HepG2 (cell line): ENCODE measurements around the gene MXRA7. TPM values are rescaled to one million over a fixed set of nuclear protein-coding genes. Genes with fewer than 3 reads are reported as not detected.

Experiments used
- DNMT3B ChIP-seq: conservative IDR thresholded peaks from 2 replicates; pipeline ENCODE4 v1.6.1; 2016; ENCODE audit warnings: missing biosample characterization, control low read depth
- ERF ChIP-seq: IDR thresholded peaks from 2 replicates; pipeline ENCODE4 v1.6.1; 2018; ENCODE audit warnings: missing biosample characterization, missing genetic modification reagents
- KDM1A ChIP-seq: IDR thresholded peaks from 2 replicates; pipeline ENCODE4 v1.6.1; 2016; ENCODE audit warnings: missing compliant biosample characterization
- NFRKB ChIP-seq: fragments of 450-650 bp; IDR thresholded peaks from 2 replicates; pipeline ENCODE4 v1.6.1; 2017
- SALL1 ChIP-seq: sonication (generic); formaldehyde crosslinking; IDR thresholded peaks from 2 replicates; pipeline ENCODE4 v1.8.0; 2022; ENCODE audit warnings: mild to moderate bottlenecking, missing genetic modification reagents
- SYNCRIP ChIP-seq: fragments of 200-400 bp; formaldehyde crosslinking; IDR thresholded peaks from 2 replicates; pipeline ENCODE4 v1.6.1; 2018; ENCODE audit warnings: mild to moderate bottlenecking, low read depth, low read length; ENCODE audit not compliant: insufficient read depth
- YEATS2 ChIP-seq: sonication (generic); formaldehyde crosslinking; IDR thresholded peaks from 2 replicates; pipeline ENCODE4 v1.4.0; 2020; ENCODE audit warnings: missing genetic modification reagents, borderline replicate concordance
- ZFP91 ChIP-seq: sonication (generic); formaldehyde crosslinking; IDR thresholded peaks from 2 replicates; pipeline ENCODE4 v1.9.0; 2022; ENCODE audit warnings: missing genetic modification reagents, mild to moderate bottlenecking, borderline replicate concordance
- ZNF383 ChIP-seq: sonication (generic); formaldehyde crosslinking; IDR thresholded peaks from 2 replicates; pipeline ENCODE4 v1.4.0; 2020; ENCODE audit warnings: missing genetic modification reagents, mild to moderate bottlenecking, borderline replicate concordance
- ZNF563 ChIP-seq: sonication (generic); formaldehyde crosslinking; IDR thresholded peaks from 2 replicates; pipeline ENCODE4 v1.8.0; 2022; ENCODE audit warnings: mild to moderate bottlenecking, moderate library complexity, missing genetic modification reagents
- ZNF577 ChIP-seq: sonication (generic); formaldehyde crosslinking; IDR thresholded peaks from 2 replicates; pipeline ENCODE4 v1.4.0; 2020; ENCODE audit warnings: mild to moderate bottlenecking, low read depth, missing genetic modification reagents, borderline replicate concordance
- polyA plus RNA-seq, 8 experiments: library from polyadenylated mRNA; depleted of rRNA in 3 of 8; stranded (reverse) in 7 of 8; unstranded in 1 of 8; fragments of >200 nt; fragmentation: Illumina TruSeq in 4 of 8; extraction: Trizol in 4 of 8; gene quantifications; 2 replicates each; pipeline versions ENCODE4 v1.2.1 to v1.2.3, GENCODE V29; 2011 to 2016; ENCODE audit warnings: low read depth in 4 of 8, missing spikeins in 1 of 8, mixed read lengths in 1 of 8; ENCODE audit not compliant: insufficient read depth in 1 of 8
- total RNA-seq, 5 experiments: library from RNA; depleted of rRNA; stranded (reverse); fragments of >200 nt; fragmentation: Illumina TruSeq; extraction: Trizol; gene quantifications; 2 replicates each; pipeline ENCODE4 v1.2.3, GENCODE V29; 2016; ENCODE audit warnings: low read depth in 1 of 5
- TF ChIP-seq, protein P1 (sequence below): sonication (generic); formaldehyde crosslinking; IDR thresholded peaks from 2 replicates; pipeline ENCODE4 v1.9.0; 2021; ENCODE audit warnings: missing genetic modification reagents, mild to moderate bottlenecking, borderline replicate concordance
- TF ChIP-seq, protein P2 (sequence below): sonication (generic); formaldehyde crosslinking; IDR thresholded peaks from 2 replicates; pipeline ENCODE4 v1.4.0; 2020; ENCODE audit warnings: missing genetic modification reagents, borderline replicate concordance
- TF ChIP-seq, protein P3 (sequence below): sonication (generic); formaldehyde crosslinking; IDR thresholded peaks from 2 replicates; pipeline ENCODE4 v1.8.0; 2022; ENCODE audit warnings: missing genetic modification reagents, mild to moderate bottlenecking, moderate library complexity, borderline replicate concordance
- TF ChIP-seq, protein P4 (sequence below): sonication (generic); formaldehyde crosslinking; IDR thresholded peaks from 2 replicates; pipeline ENCODE4 v1.5.0; 2020; ENCODE audit warnings: mild to moderate bottlenecking, missing genetic modification reagents, borderline replicate concordance
- TF ChIP-seq, protein P5 (sequence below): sonication (generic); formaldehyde crosslinking; IDR thresholded peaks from 2 replicates; pipeline ENCODE4 v1.4.0; 2020; ENCODE audit warnings: missing genetic modification reagents

Gene MXRA7
- total and polyA plus RNA-seq, 2 of the 13 experiments (the other 11 are each of a cell fraction or from before 2014, with no cell fraction given): 44.8 to 112 TPM

DNA sequence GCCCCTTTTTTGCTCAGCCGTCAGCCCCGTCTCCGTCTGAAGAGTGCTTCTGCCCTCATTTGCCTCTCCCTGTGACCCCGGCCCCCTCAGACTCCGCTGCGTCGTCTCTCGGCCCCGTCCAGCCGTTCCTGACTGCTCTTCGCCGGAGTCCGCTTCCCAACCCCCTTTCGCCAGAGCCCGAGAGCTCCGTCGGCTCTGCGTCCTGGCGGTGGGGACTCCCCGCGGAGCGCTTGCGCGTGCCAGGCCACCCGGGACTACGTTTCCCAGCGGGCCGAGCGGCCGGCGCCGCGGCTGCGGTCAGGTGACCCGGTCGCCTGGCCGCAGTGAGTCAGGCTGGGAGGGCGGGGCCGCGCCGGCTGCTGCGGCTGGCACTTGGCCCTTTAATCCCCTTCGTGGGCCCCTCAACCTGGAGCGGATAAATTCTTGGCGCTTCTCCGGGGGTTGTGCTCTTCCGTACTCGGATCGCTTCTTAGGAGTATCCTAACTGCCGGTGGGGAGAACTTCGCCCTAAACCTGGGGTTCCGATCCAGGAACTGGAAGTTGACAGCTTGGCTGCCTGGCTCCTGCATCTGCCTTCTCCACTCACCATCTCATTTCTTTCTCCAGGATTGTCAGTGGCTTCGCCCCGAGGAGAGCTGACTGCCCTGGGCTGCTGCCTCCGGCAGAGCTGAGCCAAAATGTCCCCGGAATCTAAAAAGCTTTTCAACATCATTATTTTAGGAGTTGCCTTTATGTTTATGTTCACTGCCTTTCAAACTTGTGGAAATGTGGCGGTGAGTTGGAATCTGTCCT is 27.1 kb upstream of the MXRA7 start, which contains the start of gene MFSD11 (continued):
- TF ChIP-seq YEATS2 (CRISPR knock-in tag) (peak; percentile 11; the same call in 1 of the 2 replicates), ZNF577 (CRISPR knock-in tag) (0 out of 2 replicates have a peak, but pooled peaks have one; percentile 31), ZFP91 (CRISPR knock-in tag) (peak; percentile 93), DNMT3B (no peak), KDM1A (CRISPR knock-in tag) (no peak), ERF (0 out of 2 replicates have a peak, but pooled peaks have one; percentile 26), SALL1 (peak; percentile 10; the same call in 1 of the 2 replicates), SYNCRIP (no peak), ZNF383 (CRISPR knock-in tag) (peak; percentile 98), NFRKB (no peak), ZNF563 (CRISPR knock-in tag) (no peak; the same call in 1 of the 2 replicates)
- TF ChIP-seq, protein P1, sequence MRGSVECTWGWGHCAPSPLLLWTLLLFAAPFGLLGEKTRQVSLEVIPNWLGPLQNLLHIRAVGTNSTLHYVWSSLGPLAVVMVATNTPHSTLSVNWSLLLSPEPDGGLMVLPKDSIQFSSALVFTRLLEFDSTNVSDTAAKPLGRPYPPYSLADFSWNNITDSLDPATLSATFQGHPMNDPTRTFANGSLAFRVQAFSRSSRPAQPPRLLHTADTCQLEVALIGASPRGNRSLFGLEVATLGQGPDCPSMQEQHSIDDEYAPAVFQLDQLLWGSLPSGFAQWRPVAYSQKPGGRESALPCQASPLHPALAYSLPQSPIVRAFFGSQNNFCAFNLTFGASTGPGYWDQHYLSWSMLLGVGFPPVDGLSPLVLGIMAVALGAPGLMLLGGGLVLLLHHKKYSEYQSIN (CRISPR knock-in tag): no peak
- TF ChIP-seq, protein P2, sequence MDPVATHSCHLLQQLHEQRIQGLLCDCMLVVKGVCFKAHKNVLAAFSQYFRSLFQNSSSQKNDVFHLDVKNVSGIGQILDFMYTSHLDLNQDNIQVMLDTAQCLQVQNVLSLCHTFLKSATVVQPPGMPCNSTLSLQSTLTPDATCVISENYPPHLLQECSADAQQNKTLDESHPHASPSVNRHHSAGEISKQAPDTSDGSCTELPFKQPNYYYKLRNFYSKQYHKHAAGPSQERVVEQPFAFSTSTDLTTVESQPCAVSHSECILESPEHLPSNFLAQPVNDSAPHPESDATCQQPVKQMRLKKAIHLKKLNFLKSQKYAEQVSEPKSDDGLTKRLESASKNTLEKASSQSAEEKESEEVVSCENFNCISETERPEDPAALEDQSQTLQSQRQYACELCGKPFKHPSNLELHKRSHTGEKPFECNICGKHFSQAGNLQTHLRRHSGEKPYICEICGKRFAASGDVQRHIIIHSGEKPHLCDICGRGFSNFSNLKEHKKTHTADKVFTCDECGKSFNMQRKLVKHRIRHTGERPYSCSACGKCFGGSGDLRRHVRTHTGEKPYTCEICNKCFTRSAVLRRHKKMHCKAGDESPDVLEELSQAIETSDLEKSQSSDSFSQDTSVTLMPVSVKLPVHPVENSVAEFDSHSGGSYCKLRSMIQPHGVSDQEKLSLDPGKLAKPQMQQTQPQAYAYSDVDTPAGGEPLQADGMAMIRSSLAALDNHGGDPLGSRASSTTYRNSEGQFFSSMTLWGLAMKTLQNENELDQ: no peak
- TF ChIP-seq, protein P3, sequence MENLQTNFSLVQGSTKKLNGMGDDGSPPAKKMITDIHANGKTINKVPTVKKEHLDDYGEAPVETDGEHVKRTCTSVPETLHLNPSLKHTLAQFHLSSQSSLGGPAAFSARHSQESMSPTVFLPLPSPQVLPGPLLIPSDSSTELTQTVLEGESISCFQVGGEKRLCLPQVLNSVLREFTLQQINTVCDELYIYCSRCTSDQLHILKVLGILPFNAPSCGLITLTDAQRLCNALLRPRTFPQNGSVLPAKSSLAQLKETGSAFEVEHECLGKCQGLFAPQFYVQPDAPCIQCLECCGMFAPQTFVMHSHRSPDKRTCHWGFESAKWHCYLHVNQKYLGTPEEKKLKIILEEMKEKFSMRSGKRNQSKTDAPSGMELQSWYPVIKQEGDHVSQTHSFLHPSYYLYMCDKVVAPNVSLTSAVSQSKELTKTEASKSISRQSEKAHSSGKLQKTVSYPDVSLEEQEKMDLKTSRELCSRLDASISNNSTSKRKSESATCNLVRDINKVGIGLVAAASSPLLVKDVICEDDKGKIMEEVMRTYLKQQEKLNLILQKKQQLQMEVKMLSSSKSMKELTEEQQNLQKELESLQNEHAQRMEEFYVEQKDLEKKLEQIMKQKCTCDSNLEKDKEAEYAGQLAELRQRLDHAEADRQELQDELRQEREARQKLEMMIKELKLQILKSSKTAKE (CRISPR knock-in tag): peak; percentile 62; the same call in 1 of the 2 replicates
- TF ChIP-seq, protein P4, sequence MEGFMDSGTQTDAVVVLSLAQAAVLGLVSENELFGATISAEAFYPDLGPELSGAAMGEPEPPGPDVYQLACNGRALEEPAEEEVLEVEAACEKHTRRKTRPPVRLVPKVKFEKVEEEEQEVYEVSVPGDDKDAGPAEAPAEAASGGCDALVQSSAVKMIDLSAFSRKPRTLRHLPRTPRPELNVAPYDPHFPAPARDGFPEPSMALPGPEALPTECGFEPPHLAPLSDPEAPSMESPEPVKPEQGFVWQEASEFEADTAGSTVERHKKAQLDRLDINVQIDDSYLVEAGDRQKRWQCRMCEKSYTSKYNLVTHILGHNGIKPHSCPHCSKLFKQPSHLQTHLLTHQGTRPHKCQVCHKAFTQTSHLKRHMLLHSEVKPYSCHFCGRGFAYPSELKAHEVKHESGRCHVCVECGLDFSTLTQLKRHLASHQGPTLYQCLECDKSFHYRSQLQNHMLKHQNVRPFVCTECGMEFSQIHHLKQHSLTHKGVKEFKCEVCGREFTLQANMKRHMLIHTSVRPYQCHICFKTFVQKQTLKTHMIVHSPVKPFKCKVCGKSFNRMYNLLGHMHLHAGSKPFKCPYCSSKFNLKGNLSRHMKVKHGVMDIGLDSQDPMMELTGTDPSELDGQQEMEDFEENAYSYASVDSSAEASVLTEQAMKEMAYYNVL (CRISPR knock-in tag): no peak
- TF ChIP-seq, protein P5, sequence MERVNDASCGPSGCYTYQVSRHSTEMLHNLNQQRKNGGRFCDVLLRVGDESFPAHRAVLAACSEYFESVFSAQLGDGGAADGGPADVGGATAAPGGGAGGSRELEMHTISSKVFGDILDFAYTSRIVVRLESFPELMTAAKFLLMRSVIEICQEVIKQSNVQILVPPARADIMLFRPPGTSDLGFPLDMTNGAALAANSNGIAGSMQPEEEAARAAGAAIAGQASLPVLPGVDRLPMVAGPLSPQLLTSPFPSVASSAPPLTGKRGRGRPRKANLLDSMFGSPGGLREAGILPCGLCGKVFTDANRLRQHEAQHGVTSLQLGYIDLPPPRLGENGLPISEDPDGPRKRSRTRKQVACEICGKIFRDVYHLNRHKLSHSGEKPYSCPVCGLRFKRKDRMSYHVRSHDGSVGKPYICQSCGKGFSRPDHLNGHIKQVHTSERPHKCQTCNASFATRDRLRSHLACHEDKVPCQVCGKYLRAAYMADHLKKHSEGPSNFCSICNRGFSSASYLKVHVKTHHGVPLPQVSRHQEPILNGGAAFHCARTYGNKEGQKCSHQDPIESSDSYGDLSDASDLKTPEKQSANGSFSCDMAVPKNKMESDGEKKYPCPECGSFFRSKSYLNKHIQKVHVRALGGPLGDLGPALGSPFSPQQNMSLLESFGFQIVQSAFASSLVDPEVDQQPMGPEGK (CRISPR knock-in tag): peak; percentile 65; the same call in 1 of the 2 replicates
